Stomach (tissue), 9 donors: Measurements from ENCODE around the gene BTG1. TPM values are rescaled to one million over a fixed set of nuclear protein-coding genes. Genes with fewer than 3 reads are reported as not detected.

Source experiments
- DNase-seq, 2 donors: peaks; one replicate each; pipeline versions ENCODE4 v3.0.0 to v3.0.0-alpha.2; 2013 to 2019
- H3K27ac ChIP-seq, 5 donors: fragments of 200-600 bp in 4 of 5; sonication (generic) in 4 of 5; one replicate each; pipeline ENCODE4 v1.5.1; 2013 to 2019; ENCODE audit warnings: mild to moderate bottlenecking in 1 of 5, moderate library complexity in 1 of 5
- H3K27me3 ChIP-seq, 3 donors: fragments of 200-600 bp; sonication (generic); one replicate each; pipeline ENCODE4 v1.5.1; 2017 to 2019; ENCODE audit warnings: mixed run types in 1 of 3
- H3K36me3 ChIP-seq, 4 donors: fragments of 200-600 bp; sonication (generic); 1 replicate in 3 of 4; 2 replicates in 1 of 4; pipeline ENCODE4 v1.5.1; 2016 to 2019
- H3K4me1 ChIP-seq, 4 donors: fragments of 200-600 bp; sonication (generic); one replicate each; pipeline ENCODE4 v1.5.1; 2016 to 2019
- H3K4me3 ChIP-seq, 4 donors: fragments of 200-600 bp; sonication (generic) in 3 of 4; one replicate each; pipeline ENCODE4 v1.5.1; 2016 to 2019; ENCODE audit warnings: mild to moderate bottlenecking in 1 of 4
- H3K9me3 ChIP-seq, 4 donors: fragments of 200-600 bp; sonication (generic); one replicate each; pipeline ENCODE4 v1.5.1; 2016 to 2019
- EP300 ChIP-seq: sonication (generic); formaldehyde crosslinking; IDR thresholded peaks from one replicate; pipeline ENCODE4 v1.6.1; 2017; ENCODE audit warnings: antibody characterized with exemption
- POLR2A ChIP-seq, 4 donors: fragments of 450-650 bp; IDR thresholded peaks; one replicate each; pipeline ENCODE4 v1.6.1; 2016; ENCODE audit warnings: antibody characterized with exemption in 4 of 4, control low read depth in 2 of 4, mild to moderate bottlenecking in 1 of 4, moderate library complexity in 1 of 4
- POLR2AphosphoS5 ChIP-seq, 3 donors: sonication (generic); formaldehyde crosslinking; IDR thresholded peaks; one replicate each; pipeline ENCODE4 v1.6.1; 2016; ENCODE audit warnings: antibody characterized with exemption in 3 of 3
- WGBS, 5 donors: extraction: QIAGEN DNeasy Blood & Tissue Kit in 3 of 5; methylation state at CpG; one replicate each; pipeline versions ENCODE4 v1.1.5 to v1.1.7; 2013 to 2018; 5-methylcytosine and 5-hydroxymethylcytosine counted together
- intact Hi-C: fragments of 100-400 bp; cut with DNase I; formaldehyde crosslinking; loops from one replicate; pipeline ENCODE4 v1.15.1; 2023; ENCODE audit warnings: low total_unique reads
- polyA plus RNA-seq, 3 donors: library from polyadenylated mRNA; stranded (reverse); fragments of 200-250 nt; gene quantifications; one replicate each; pipeline ENCODE4 v1.2.3, GENCODE V29; 2013
- total RNA-seq, 5 donors: library from RNA; depleted of rRNA; stranded (reverse); fragments of >200 nt; gene quantifications; one replicate each; pipeline versions ENCODE4 v1.1.0 to v1.2.3, GENCODE V29; 2014 to 2016
- TF ChIP-seq, protein P1 (sequence below), 7 experiments: fragments of 450-650 bp in 4 of 7; fragments of 200-600 bp in 3 of 7; sonication (generic) in 3 of 7; IDR thresholded peaks; one replicate each; pipeline ENCODE4 v1.5.1; 2016 to 2019; ENCODE audit warnings: antibody characterized with exemption in 7 of 7, control low read depth in 2 of 7, mild to moderate bottlenecking in 1 of 7
- donor health status: healthy with polysubstance abuse.
- donor health status: Bipolar disorder and iron deficiency.
- donor health status: healthy.

Gene BTG1
- total and polyA plus RNA-seq, 8 donors = 20.5 to 108 (median 39.9) TPM

- Histone ChIP-seq H3K36me3 (peaks cover 13 to 28% (median 21%) of the 10 kb centered on the region in 4 donors), H3K4me1 (peaks cover 28 to 60% (median 39%) of the 10 kb centered on the region in 4 donors), H3K4me3 (peak overlapping the region; percentile 74 to 97 (median 83)), H3K27me3 (no peaks in the 10 kb centered on the region), H3K9me3 (no peaks in the 10 kb centered on the region), H3K27ac (peak overlapping the region in 4 of 5 donors; percentile 95 to 100 (median 100))
- 10 to 25% (median 18%) methylated on average over 2 of the region's 2 CpGs for WGBS, 5 donors
- no peak for DNase-seq
- intact Hi-C loops = loop anchor here (10.0 kb wide), 1 partner anchor 325 kb away; no protein-coding TSS in a partner anchor
- no peak for TF ChIP-seq POLR2AphosphoS5 (IDR thresholded peaks at IDR 0.05)
Measured at GRCh38 chr12:92140156-92140555, 5.5 kb downstream of the BTG1 start.

GRCh38 chr12:92139634-92140150, 6.0 kb downstream of the BTG1 start:
- intact Hi-C loops = loop anchor here (10.0 kb wide), 1 partner anchor 325 kb away; no protein-coding TSS in a partner anchor

GRCh38 chr12:92138626-92139025, 7.0 kb downstream of the BTG1 start:
- H3K4me3 ChIP-seq = peak overlapping the region; percentile 74 to 97 (median 83)
- H3K27ac ChIP-seq = peak overlapping the region in 4 of 5 donors; percentile 95 to 100 (median 100)
- H3K4me1 ChIP-seq = peaks cover 40 to 75% (median 54%) of the 10 kb centered on the region in 4 donors
- DNase-seq = no peak
- no peak for TF ChIP-seq POLR2AphosphoS5 (IDR thresholded peaks at IDR 0.05)
- TF ChIP-seq, protein P1, sequence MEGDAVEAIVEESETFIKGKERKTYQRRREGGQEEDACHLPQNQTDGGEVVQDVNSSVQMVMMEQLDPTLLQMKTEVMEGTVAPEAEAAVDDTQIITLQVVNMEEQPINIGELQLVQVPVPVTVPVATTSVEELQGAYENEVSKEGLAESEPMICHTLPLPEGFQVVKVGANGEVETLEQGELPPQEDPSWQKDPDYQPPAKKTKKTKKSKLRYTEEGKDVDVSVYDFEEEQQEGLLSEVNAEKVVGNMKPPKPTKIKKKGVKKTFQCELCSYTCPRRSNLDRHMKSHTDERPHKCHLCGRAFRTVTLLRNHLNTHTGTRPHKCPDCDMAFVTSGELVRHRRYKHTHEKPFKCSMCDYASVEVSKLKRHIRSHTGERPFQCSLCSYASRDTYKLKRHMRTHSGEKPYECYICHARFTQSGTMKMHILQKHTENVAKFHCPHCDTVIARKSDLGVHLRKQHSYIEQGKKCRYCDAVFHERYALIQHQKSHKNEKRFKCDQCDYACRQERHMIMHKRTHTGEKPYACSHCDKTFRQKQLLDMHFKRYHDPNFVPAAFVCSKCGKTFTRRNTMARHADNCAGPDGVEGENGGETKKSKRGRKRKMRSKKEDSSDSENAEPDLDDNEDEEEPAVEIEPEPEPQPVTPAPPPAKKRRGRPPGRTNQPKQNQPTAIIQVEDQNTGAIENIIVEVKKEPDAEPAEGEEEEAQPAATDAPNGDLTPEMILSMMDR (IDR thresholded peaks at IDR 0.05) = no peak
- no peaks in the 10 kb centered on the region for H3K9me3 ChIP-seq
- H3K27me3 ChIP-seq = no peaks in the 10 kb centered on the region
- intact Hi-C loops = no loop called here
- H3K36me3 ChIP-seq = peaks cover 10 to 18% (median 14%) of the 10 kb centered on the region in 4 donors

More at GRCh38 chr12:92139634-92140150, 6.0 kb downstream of the BTG1 start:
- peak in 1 of 2 donors; percentile 56 for DNase-seq
- Histone ChIP-seq H3K9me3 (no peaks in the 10 kb centered on the region), H3K4me1 (peaks cover 29 to 65% (median 43%) of the 10 kb centered on the region in 4 donors), H3K36me3 (peaks cover 13 to 24% (median 21%) of the 10 kb centered on the region in 4 donors), H3K4me3 (peak overlapping the region; percentile 74 to 97 (median 83)), H3K27me3 (no peaks in the 10 kb centered on the region), H3K27ac (peak overlapping the region; percentile 70 to 100 (median 99))
- WGBS, 5 donors = 3 to 19% (median 10%) methylated on average over 2 of the region's 2 CpGs
- TF ChIP-seq, protein P1 (IDR thresholded peaks at IDR 0.05) = no peak
- peak in 1 of 3 donors; percentile 30 for TF ChIP-seq POLR2AphosphoS5 (IDR thresholded peaks at IDR 0.05)
- TF ChIP-seq POLR2A (IDR thresholded peaks at IDR 0.05) = no peak
- TF ChIP-seq EP300 = no peak

DNA sequence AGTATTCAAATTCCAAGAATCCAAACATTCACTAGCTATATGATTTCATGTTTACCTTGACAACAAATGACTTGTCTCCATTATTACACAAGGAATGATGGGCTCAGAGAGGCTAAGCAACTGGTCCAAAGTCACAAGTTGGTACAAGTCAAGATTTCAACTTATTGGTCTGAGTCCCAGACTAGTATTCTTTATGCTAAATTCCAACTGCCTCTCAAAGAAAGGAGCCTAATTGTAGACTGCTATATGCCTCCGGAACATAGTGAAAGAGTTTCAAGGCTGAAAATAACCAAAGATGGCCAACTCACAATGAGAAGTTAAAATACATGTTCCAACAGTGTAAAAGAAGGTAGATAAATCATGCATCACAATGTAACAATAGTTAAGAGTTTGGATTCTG, 7.5 kb downstream of the BTG1 start:
- peak overlapping the region in 4 of 5 donors; percentile 95 to 100 (median 100) for H3K27ac ChIP-seq
- no peak for DNase-seq
- TF ChIP-seq, protein P1 (IDR thresholded peaks at IDR 0.05) = no peak
- TF ChIP-seq POLR2AphosphoS5 (IDR thresholded peaks at IDR 0.05) (no peak), POLR2A (IDR thresholded peaks at IDR 0.05) (no peak)
- peak overlapping the region; percentile 74 to 97 (median 83) for H3K4me3 ChIP-seq
- peaks cover 44 to 80% (median 59%) of the 10 kb centered on the region in 4 donors for H3K4me1 ChIP-seq
- H3K27me3 ChIP-seq = no peaks in the 10 kb centered on the region
- peaks cover 7 to 14% (median 9%) of the 10 kb centered on the region in 4 donors for H3K36me3 ChIP-seq
- 25 to 62% (median 48%) methylated on average over 1 of the region's 1 CpG for WGBS, 5 donors
- no peaks in the 10 kb centered on the region for H3K9me3 ChIP-seq
- intact Hi-C loops = no loop called here
